Transverse colon (tissue), 4 donors: ENCODE measurements around the gene VAX1. TPM values are rescaled to one million over a fixed set of nuclear protein-coding genes. Genes with fewer than 3 reads are reported as not detected.
"Not testable (repeated sequence)": the region's sequence is repeated elsewhere in the genome, so short reads cannot be mapped to it uniquely, and the experiment has no call there.

Source experiments
- DNase-seq: peaks from one replicate; pipeline ENCODE4 v3.0.0-alpha.2; 2019
- H3K27ac ChIP-seq, 4 donors: fragments of 200-600 bp; sonication (generic); 2 replicates each; pipeline ENCODE4 v1.5.1; 2016 to 2018; ENCODE audit warnings: inconsistent platforms in 4 of 4
- H3K27me3 ChIP-seq: fragments of 200-600 bp; sonication (generic); 2 replicates; pipeline ENCODE4 v1.5.1; 2017; ENCODE audit warnings: inconsistent platforms
- H3K36me3 ChIP-seq, 4 donors: fragments of 200-600 bp; sonication (generic); 2 replicates each; pipeline ENCODE4 v1.5.1; 2017 to 2019; ENCODE audit warnings: inconsistent platforms in 4 of 4
- H3K4me1 ChIP-seq, 4 donors: fragments of 200-600 bp; sonication (generic); 2 replicates each; pipeline ENCODE4 v1.5.1; 2017 to 2020; ENCODE audit warnings: inconsistent platforms in 4 of 4
- H3K4me3 ChIP-seq, 4 donors: fragments of 200-600 bp; sonication (generic); 1 replicate in 1 of 4; 2 replicates in 3 of 4; pipeline versions ENCODE4 v1.5.1 to v1.6.1; 2017 to 2019; ENCODE audit warnings: inconsistent platforms in 4 of 4
- H3K9me3 ChIP-seq, 2 donors: fragments of 200-600 bp; sonication (generic); 2 replicates each; pipeline ENCODE4 v1.5.1; 2017 to 2019; ENCODE audit warnings: inconsistent platforms in 2 of 2
- CTCF ChIP-seq, 5 experiments: fragments of 200-600 bp in 3 of 5; fragments of 450-650 bp in 2 of 5; sonication (generic) in 3 of 5; IDR thresholded peaks; 1 replicate in 2 of 5; 2 replicates in 3 of 5; pipeline ENCODE4 v1.5.1; 2016 to 2017; ENCODE audit warnings: antibody characterized with exemption in 5 of 5, inconsistent platforms in 3 of 5, mild to moderate bottlenecking in 2 of 5, moderate library complexity in 1 of 5
- EP300 ChIP-seq: sonication (generic); formaldehyde crosslinking; IDR thresholded peaks from one replicate; pipeline ENCODE4 v1.6.1; 2017; ENCODE audit warnings: antibody characterized with exemption, low read depth
- POLR2A ChIP-seq: fragments of 450-650 bp; IDR thresholded peaks from one replicate; pipeline ENCODE4 v1.6.1; 2016; ENCODE audit warnings: antibody characterized with exemption, mild to moderate bottlenecking, moderate library complexity
- POLR2AphosphoS5 ChIP-seq, 3 donors: sonication (generic); formaldehyde crosslinking; IDR thresholded peaks; one replicate each; pipeline ENCODE4 v1.6.1; 2016; ENCODE audit warnings: antibody characterized with exemption in 3 of 3
- WGBS, 2 donors: methylation state at CpG; one replicate each; pipeline ENCODE4 v1.1.5; 2018; ENCODE audit warnings: low coverage in 1 of 2; 5-methylcytosine and 5-hydroxymethylcytosine counted together
- in situ Hi-C, 4 donors: fragments of 200-750 bp; cut with MboI; loops; one replicate each; pipeline versions ENCODE4 v1.15.0 to v1.15.1; 2017; ENCODE audit warnings: low sequenced_read_pairs in 3 of 4, low pct_ligation_motif_present in 1 of 4, low pct_unique_long_range_greater_than_20kb in 1 of 4
- intact Hi-C: fragments of 100-400 bp; cut with DNase I; formaldehyde crosslinking; loops from one replicate; pipeline ENCODE4 v1.15.1; 2023; ENCODE audit warnings: low total_unique reads
- small RNA-seq, 4 donors: library from RNA; depleted of rRNA; stranded (forward); fragments of <200 nt; gene quantifications; one replicate each; pipeline ENCODE3, GENCODE V24; 2016
- total RNA-seq, 4 donors: library from RNA; depleted of rRNA; stranded (reverse); fragments of >200 nt; gene quantifications; one replicate each; pipeline ENCODE4 v1.1.0, GENCODE V29; 2016

The VAX1 gene
- total RNA-seq, 4 donors from 2014 or later = not detected

DNA sequence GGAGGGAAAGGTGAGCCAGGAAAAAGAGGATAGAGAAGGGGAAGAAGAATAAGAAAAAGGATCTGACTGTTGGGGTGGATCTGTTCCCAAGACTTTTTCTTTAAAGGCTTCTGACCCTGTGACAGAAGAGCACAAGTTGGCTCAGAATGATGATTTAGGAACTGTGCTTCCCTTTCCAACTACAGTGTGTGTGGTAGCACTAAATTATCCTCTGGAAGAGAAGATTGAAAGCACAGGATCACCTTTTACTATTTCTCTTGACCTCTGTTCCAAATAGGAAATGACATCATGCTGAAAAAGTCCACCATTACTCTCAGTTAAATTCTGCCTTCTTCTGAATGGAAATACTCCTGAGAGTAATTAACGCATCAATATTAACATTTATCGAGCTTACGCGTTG lies 47.2 kb downstream of the VAX1 start:
- intact Hi-C loops (no loop called here), in situ Hi-C loops (no loop called here)
- no peaks in the 10 kb centered on the region for H3K9me3 ChIP-seq
- H3K36me3 ChIP-seq = no peaks in the 10 kb centered on the region
- H3K4me3 ChIP-seq = no peak overlapping the region
- H3K27me3 ChIP-seq = peaks cover 25% of the 10 kb centered on the region
- 89 to 95% methylated on average over 4 of the region's 4 CpGs for WGBS, 2 donors
- no peaks in the 10 kb centered on the region for H3K4me1 ChIP-seq
- DNase-seq = no peak
- no peak overlapping the region for H3K27ac ChIP-seq
- no peak for TF ChIP-seq POLR2A
- no peak for TF ChIP-seq CTCF (IDR thresholded peaks at IDR 0.05)
- TF ChIP-seq EP300 = no peak
- no peak for TF ChIP-seq POLR2AphosphoS5 (IDR thresholded peaks at IDR 0.05)

DNA sequence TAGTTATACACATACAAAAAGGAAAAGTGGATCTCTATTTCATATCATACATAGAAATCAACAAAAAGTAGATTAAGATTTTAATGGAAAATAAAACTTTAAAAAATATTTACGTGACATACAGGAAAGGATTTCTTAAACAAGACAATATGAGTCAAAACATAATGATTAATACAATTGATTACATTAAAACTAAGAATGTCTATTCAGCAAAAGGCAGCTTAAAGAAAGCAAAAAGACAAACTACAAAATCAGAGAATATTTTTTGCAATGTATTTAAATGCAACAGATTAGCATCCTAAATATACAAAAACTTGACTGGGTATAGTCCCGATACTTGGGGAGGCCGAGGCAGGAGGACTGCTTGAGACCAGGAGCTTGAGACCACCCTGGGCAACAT lies 50.5 kb downstream of the VAX1 start:
- in situ Hi-C loops = no loop called here
- Histone ChIP-seq H3K36me3 (no peaks in the 10 kb centered on the region), H3K4me3 (no peak overlapping the region), H3K27ac (no peak overlapping the region), H3K4me1 (no peaks in the 10 kb centered on the region), H3K9me3 (no peaks in the 10 kb centered on the region), H3K27me3 (peaks cover 31% of the 10 kb centered on the region)
- TF ChIP-seq POLR2AphosphoS5 (IDR thresholded peaks at IDR 0.05) (no peak), CTCF (IDR thresholded peaks at IDR 0.05) (no peak), POLR2A (no peak), EP300 (no peak)
- WGBS, 2 donors = 77 to 84% methylated on average over 3 of the region's 3 CpGs
- intact Hi-C loops = no loop called here
- DNase-seq = no peak

DNA sequence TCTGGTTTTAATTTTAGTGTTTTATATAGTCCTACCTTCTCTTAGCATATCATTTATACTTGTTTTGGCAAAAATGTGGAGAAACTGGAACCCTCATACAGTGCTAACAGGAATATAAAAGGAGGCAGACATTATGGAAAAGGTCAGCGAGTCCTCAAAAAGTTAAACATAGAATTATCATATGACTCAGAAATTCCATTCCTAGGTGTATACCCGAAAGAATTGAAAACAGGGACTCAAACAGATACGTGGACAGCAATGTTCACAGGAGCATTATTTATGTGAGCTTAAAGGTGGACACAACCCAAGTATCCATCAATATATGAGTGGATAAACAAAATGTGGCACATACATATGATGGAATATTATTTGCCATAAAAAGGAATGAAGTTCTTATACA lies 51.5 kb downstream of the VAX1 start:
- Histone ChIP-seq H3K27me3 (peaks cover 28% of the 10 kb centered on the region), H3K36me3 (no peaks in the 10 kb centered on the region), H3K4me1 (no peaks in the 10 kb centered on the region), H3K4me3 (no peak overlapping the region), H3K9me3 (no peaks in the 10 kb centered on the region), H3K27ac (no peak overlapping the region)
- WGBS, 2 donors = 66 to 71% methylated on average over 3 of the region's 3 CpGs
- no peak for DNase-seq
- intact Hi-C loops (no loop called here), in situ Hi-C loops (no loop called here)
- no peak for TF ChIP-seq CTCF (IDR thresholded peaks at IDR 0.05)
- no peak for TF ChIP-seq EP300
- TF ChIP-seq POLR2AphosphoS5 (IDR thresholded peaks at IDR 0.05) = no peak
- TF ChIP-seq POLR2A = no peak

GRCh38 chr10:117084421-117085246 lies 53.4 kb downstream of the VAX1 start:
- H3K27ac ChIP-seq, H3K4me1 ChIP-seq, H3K9me3 ChIP-seq, DNase-seq, intact Hi-C loops, H3K36me3 ChIP-seq, in situ Hi-C loops, H3K4me3 ChIP-seq: not testable (repeated sequence)
- WGBS, 2 donors = 80 to 91% methylated on average over 3 to 31 of the region's 31 CpGs
- peaks cover 21% of the 10 kb centered on the region for H3K27me3 ChIP-seq

Small RNAs within 50 kb of the gene (small RNA-seq; reads per million reads assigned to genes)
- gene MIR3663 = 0 reads per million in 4 donors

Other genes starting within 250 kb of the VAX1 start
- gene SHTN1, start 133.1 kb downstream of the VAX1 start, total RNA-seq = 10 to 100 TPM; 16.8 to 45.8 (median 20.4) TPM
- gene KCNK18, start 59.2 kb upstream of the VAX1 start, total RNA-seq = not detected
- gene SLC18A2, start 102.8 kb upstream of the VAX1 start, total RNA-seq = under 1 TPM in 3 of 4 donors, not detected in 1; 0.27 to 0.75 (median 0.64) TPM
- 10 to 100 TPM; 36.7 to 48.6 (median 40.9) TPM for gene PDZD8, start 237.2 kb upstream of the VAX1 start, total RNA-seq